Mammary epithelial cell (primary cell): Measurements from ENCODE around the gene CDCA7L.

Experiments
- CTCF ChIP-seq, 2 donors: IDR thresholded peaks in 1 of 2; conservative IDR thresholded peaks in 1 of 2; 2 replicates each; pipeline ENCODE4 v1.5.1; 2011 to 2012; ENCODE audit warnings: inconsistent platforms in 2 of 2, low read length in 2 of 2, mild to moderate bottlenecking in 2 of 2, control low read depth in 1 of 2, low read depth in 1 of 2; ENCODE audit not compliant: insufficient read depth in 1 of 2; ENCODE audit errors: extremely low read depth in 1 of 2
- EZH2 ChIP-seq: IDR thresholded peaks from 2 replicates; pipeline ENCODE4 v1.6.1; 2012; ENCODE audit warnings: low read length, inconsistent platforms, borderline replicate concordance

- TF ChIP-seq CTCF (conservative IDR thresholded peaks at IDR 0.05 in 1 of 2, IDR thresholded peaks at IDR 0.05 in 1 of 2; ENCODE audit: extremely low read depth in 1 of 2, insufficient read depth in 1 of 2, low read depth in 1 of 2, low read length in 2 of 2) (no peak), EZH2 (no peak)
These were observed 37.4 kb upstream of the CDCA7L start for GRCh38 chr7:21983056-21983455.
